ENCODE results near the gene RNF6. TPM values are rescaled to one million over a fixed set of nuclear protein-coding genes. Genes with fewer than 3 reads are reported as not detected.

Gene RNF6
- total RNA-seq, 1 donor: 57.4 TPM

GRCh38 chr13:26216042-26216441 lies 6.1 kb downstream of the RNF6 start:
- TF ChIP-seq CTCF (IDR thresholded peaks at IDR 0.05; ENCODE audit: insufficient read depth, low read depth, low read length): no peak
- no peak for DNase-seq (ENCODE audit: low read depth)

GRCh38 chr13:26213982-26214381 lies 8.1 kb downstream of the RNF6 start:
- H3K4me3 ChIP-seq (ENCODE audit: low read depth, low read length): no peak overlapping the region
- no peak for DNase-seq (ENCODE audit: low read depth)
- no peak for TF ChIP-seq CTCF (IDR thresholded peaks at IDR 0.05; ENCODE audit: insufficient read depth, low read depth, low read length)

More at GRCh38 chr13:26216042-26216441, 6.1 kb downstream of the RNF6 start:
- no peak overlapping the region for H3K4me3 ChIP-seq (ENCODE audit: low read depth, low read length)

- H3K4me3 ChIP-seq (ENCODE audit: low read depth, low read length): no peak overlapping the region
- TF ChIP-seq CTCF (IDR thresholded peaks at IDR 0.05; ENCODE audit: insufficient read depth, low read depth, low read length): no peak
- DNase-seq (ENCODE audit: low read depth): no peak
These were observed 8.8 kb downstream of the RNF6 start for GRCh38 chr13:26213345-26213744.

GRCh38 chr13:26208287-26208686 lies 13.8 kb downstream of the RNF6 start:
- no peak overlapping the region for H3K4me3 ChIP-seq (ENCODE audit: low read depth, low read length)
- no peak for TF ChIP-seq CTCF (IDR thresholded peaks at IDR 0.05; ENCODE audit: insufficient read depth, low read depth, low read length)
- no peak for DNase-seq (ENCODE audit: low read depth)

- no peak overlapping the region for H3K4me3 ChIP-seq (ENCODE audit: low read depth, low read length)
- no peak for TF ChIP-seq CTCF (IDR thresholded peaks at IDR 0.05; ENCODE audit: insufficient read depth, low read depth, low read length)
- peak; percentile 40 for DNase-seq (ENCODE audit: low read depth)
These were observed 19.6 kb downstream of the RNF6 start for GRCh38 chr13:26202365-26202972.

GRCh38 chr13:26200811-26201210 lies 21.3 kb downstream of the RNF6 start:
- no peak for DNase-seq (ENCODE audit: low read depth)
- H3K4me3 ChIP-seq (ENCODE audit: low read depth, low read length): no peak overlapping the region
- no peak for TF ChIP-seq CTCF (IDR thresholded peaks at IDR 0.05; ENCODE audit: insufficient read depth, low read depth, low read length)

GRCh38 chr13:26198116-26198515 lies 24.0 kb downstream of the RNF6 start:
- TF ChIP-seq CTCF (IDR thresholded peaks at IDR 0.05; ENCODE audit: insufficient read depth, low read depth, low read length): no peak
- DNase-seq (ENCODE audit: low read depth): no peak
- H3K4me3 ChIP-seq (ENCODE audit: low read depth, low read length): no peak overlapping the region

Data from fibroblast of villous mesenchyme (primary cell).